ENCODE measurements around the gene TLCD1. TPM values are rescaled to one million over a fixed set of nuclear protein-coding genes. Genes with fewer than 3 reads are reported as not detected.
A peak's percentile ranks its signal among the peaks of the same experiment; 100 is the strongest.

The TLCD1 gene
- total and polyA plus RNA-seq, 4 experiments from 2014 or later: 0.52 to 2.2 (median 1.0) TPM; not detected in 1

DNA sequence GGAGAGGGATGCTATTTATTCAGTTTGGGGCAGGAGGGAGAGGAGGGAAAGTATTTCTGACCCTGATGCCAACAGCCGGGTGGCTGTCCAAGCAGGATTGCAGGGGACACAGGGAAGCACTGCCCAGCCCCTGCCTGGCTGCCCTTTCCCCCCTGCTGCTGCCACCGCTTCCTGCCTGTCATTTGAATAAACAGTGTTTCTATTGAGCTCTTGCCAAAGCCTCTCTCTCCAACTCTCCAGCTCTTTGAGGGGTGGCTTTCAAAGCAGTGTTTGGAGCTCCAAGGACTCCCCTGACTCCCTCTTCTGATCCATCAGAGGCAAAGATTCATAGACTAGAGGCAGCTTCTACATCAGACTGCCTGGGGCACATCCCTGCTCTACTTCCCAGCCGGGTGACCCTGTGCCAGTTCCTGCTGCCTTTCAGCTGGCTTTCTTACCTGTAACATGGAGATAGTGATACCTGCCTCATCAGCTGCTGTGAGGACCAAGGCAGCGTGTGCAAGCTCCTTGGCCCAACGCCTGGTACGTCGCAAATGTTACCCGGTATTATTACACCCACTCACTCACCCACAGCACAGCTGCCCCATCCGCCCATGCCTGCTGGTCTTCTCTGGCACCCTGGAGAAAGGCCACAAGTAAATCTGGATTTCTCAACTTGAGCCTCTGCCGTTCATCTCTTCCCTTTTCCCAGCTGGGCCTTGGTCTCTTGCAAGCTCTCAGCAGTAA lies 23.8 kb downstream of the TLCD1 start:
- no peaks in the 10 kb centered on the region for H3K27me3 ChIP-seq (ENCODE audit: insufficient read depth, low read length)
- peaks cover 0 to 2% (median 1%) of the 10 kb centered on the region in 4 donors for H3K4me1 Mint-ChIP-seq
- H3K9me3 Mint-ChIP-seq: no peaks in the 10 kb centered on the region
- no peaks in the 10 kb centered on the region for H3K9me3 ChIP-seq (ENCODE audit: control insufficient read depth in 1 of 2, low read length in 2 of 2)
- intact Hi-C loops (cut with micrococcal nuclease): no loop called here
- H3K36me3 ChIP-seq (ENCODE audit: insufficient read depth, low read length): peaks cover 62% of the 10 kb centered on the region
- peaks cover 52 to 65% of the 10 kb centered on the region in 2 donors for H3K36me3 Mint-ChIP-seq
- H3K4me3 Mint-ChIP-seq: no peak overlapping the region
- H3K4me1 ChIP-seq (ENCODE audit: insufficient read depth, low read length): no peaks in the 10 kb centered on the region
- ChIA-PET POLR2A (ENCODE audit: partially characterized antibody) (interaction anchor here (1.0 to 2.2 kb wide), 3 partner anchors 9 to 57 kb away, joined by 3 to 14 read pairs (median 3); partner anchors contain the start of genes BLTP2, PROCA1 and RPL23A), CTCF (ENCODE audit: partially characterized antibody) (no interaction called here)
- peak overlapping the region in 1 of 7 donors; percentile 73 for H3K27ac Mint-ChIP-seq
- H3K27me3 Mint-ChIP-seq: no peaks in the 10 kb centered on the region
- DNase-seq: no peak
- no peak overlapping the region for H3K4me3 ChIP-seq (ENCODE audit: low read length in 2 of 2)
- H3K27ac ChIP-seq (ENCODE audit: low read depth, low read length): no peak overlapping the region

DNA sequence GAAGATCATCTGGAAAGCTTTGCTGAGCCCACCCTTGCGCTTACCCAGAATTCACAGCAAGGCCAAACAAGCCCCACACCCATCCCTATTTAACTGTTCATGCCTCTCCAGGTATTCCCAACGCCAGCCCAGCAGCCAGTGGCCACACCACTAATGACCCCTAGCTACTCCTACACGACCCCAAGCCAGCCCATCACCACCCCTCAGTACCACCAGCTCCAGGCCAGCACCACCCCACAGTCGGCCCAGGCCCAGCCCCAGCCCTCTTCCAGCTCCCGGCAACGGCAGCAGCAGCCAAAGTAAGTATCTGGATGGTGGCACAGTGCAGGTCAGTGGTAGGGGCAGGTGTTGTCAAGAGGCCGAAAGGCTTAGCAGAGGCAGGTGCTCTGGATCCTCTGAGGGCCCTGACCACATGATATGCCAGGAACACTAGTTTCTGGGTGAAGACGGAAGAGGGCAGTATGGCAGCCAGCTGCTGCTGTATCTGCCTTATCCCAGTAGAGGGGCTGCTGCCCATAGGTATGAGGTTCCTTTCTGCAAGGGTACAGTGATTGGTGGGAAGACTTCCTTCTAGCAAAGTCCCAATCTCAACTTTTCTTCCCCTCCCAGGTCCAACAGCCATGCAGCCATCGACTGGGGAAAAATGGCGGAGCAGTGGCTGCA lies 25.1 kb downstream of the TLCD1 start:
- no peak overlapping the region for H3K27ac Mint-ChIP-seq
- Histone ChIP-seq H3K36me3 (ENCODE audit: insufficient read depth, low read length) (peaks cover 72% of the 10 kb centered on the region), H3K9me3 (ENCODE audit: control insufficient read depth in 1 of 2, low read length in 2 of 2) (no peaks in the 10 kb centered on the region), H3K4me1 (ENCODE audit: insufficient read depth, low read length) (no peaks in the 10 kb centered on the region), H3K27ac (ENCODE audit: low read depth, low read length) (no peak overlapping the region), H3K27me3 (ENCODE audit: insufficient read depth, low read length) (no peaks in the 10 kb centered on the region), H3K4me3 (ENCODE audit: low read length in 2 of 2) (no peak overlapping the region)
- DNase-seq: no peak
- no peak overlapping the region for H3K4me3 Mint-ChIP-seq
- H3K36me3 Mint-ChIP-seq: peaks cover 60 to 71% of the 10 kb centered on the region in 2 donors
- no peaks in the 10 kb centered on the region for H3K9me3 Mint-ChIP-seq
- ChIA-PET CTCF (ENCODE audit: partially characterized antibody) (no interaction called here), POLR2A (ENCODE audit: partially characterized antibody) (interaction anchor here (1.4 to 2.2 kb wide), 2 partner anchors 10 to 19 kb away, joined by 3 to 14 read pairs; partner anchors contain the start of genes PROCA1 and RPL23A)
- H3K4me1 Mint-ChIP-seq: no peaks in the 10 kb centered on the region
- intact Hi-C loops (cut with micrococcal nuclease): no loop called here
- no peaks in the 10 kb centered on the region for H3K27me3 Mint-ChIP-seq

DNA sequence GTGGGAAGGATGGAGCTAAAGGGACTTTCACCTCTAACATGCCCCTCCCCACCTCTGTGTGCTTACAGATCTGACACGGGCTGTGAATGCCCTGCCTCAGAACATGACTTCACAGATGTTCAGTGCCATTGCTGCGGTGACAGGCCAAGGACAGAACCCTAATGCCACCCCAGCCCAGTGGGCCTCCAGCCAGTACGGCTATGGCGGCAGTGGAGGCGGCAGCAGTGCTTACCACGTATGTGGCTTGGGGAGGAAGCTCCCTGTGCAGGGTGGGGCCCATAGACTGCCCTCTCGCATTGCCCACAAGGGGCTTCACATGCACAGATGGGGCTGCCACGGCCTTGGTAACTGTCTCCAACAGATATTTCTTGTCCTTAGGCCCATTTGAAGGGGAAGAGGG lies 25.8 kb downstream of the TLCD1 start:
- Histone ChIP-seq H3K36me3 (ENCODE audit: insufficient read depth, low read length) (peaks cover 79% of the 10 kb centered on the region), H3K27me3 (ENCODE audit: insufficient read depth, low read length) (no peaks in the 10 kb centered on the region), H3K4me1 (ENCODE audit: insufficient read depth, low read length) (no peaks in the 10 kb centered on the region), H3K4me3 (ENCODE audit: low read length in 2 of 2) (no peak overlapping the region), H3K9me3 (ENCODE audit: control insufficient read depth in 1 of 2, low read length in 2 of 2) (no peaks in the 10 kb centered on the region), H3K27ac (ENCODE audit: low read depth, low read length) (no peak overlapping the region)
- H3K9me3 Mint-ChIP-seq: no peaks in the 10 kb centered on the region
- no peaks in the 10 kb centered on the region for H3K27me3 Mint-ChIP-seq
- H3K36me3 Mint-ChIP-seq: peaks cover 65 to 75% of the 10 kb centered on the region in 2 donors
- intact Hi-C loops (cut with micrococcal nuclease): no loop called here
- peak overlapping the region in 2 of 7 donors; percentile 30 to 47 for H3K27ac Mint-ChIP-seq
- no peak for DNase-seq
- H3K4me1 Mint-ChIP-seq: no peaks in the 10 kb centered on the region
- ChIA-PET CTCF (ENCODE audit: partially characterized antibody) (no interaction called here), POLR2A (ENCODE audit: partially characterized antibody) (no interaction called here)
- H3K4me3 Mint-ChIP-seq: no peak overlapping the region

DNA sequence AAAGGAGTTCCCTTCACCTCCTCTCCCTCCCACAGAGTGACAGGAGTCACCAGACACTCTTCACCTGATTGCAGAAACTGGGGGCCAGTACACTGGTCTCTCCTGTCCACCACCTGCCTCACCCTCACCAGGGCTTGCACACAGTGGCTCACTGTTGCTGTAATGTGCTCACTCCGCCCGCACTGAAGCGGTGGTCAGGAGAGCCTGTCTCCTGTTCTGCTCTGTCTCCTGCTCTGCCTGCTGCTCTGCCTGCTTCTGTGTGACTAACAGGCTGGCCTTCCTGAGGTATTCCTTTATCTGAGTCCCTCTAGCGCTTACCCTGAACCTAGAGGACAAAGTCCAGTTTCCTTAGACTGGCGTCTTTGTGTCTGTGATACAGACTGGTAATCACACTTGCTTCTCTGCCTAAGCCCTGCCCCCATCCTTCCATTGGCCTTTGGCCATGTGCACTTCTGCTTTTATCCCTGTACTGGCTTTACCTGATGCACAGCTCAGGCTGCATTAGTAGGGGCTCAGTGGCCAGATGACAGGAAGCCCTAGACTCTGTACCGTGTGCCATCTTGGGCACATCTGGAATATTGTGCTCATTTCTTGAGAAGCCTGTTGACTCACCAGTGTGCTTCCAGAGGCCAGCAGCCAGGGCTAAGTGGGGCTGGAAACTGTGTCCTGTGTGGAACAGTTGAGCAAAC lies 27.6 kb downstream of the TLCD1 start:
- POLR2A ChIA-PET (ENCODE audit: partially characterized antibody): no interaction called here
- H3K4me3 Mint-ChIP-seq: no peak overlapping the region
- no peaks in the 10 kb centered on the region for H3K4me1 Mint-ChIP-seq
- H3K9me3 Mint-ChIP-seq: no peaks in the 10 kb centered on the region
- Histone ChIP-seq H3K27me3 (ENCODE audit: insufficient read depth, low read length) (no peaks in the 10 kb centered on the region), H3K4me1 (ENCODE audit: insufficient read depth, low read length) (no peaks in the 10 kb centered on the region), H3K4me3 (ENCODE audit: low read length in 2 of 2) (no peak overlapping the region), H3K36me3 (ENCODE audit: insufficient read depth, low read length) (peaks cover 97% of the 10 kb centered on the region), H3K27ac (ENCODE audit: low read depth, low read length) (no peak overlapping the region), H3K9me3 (ENCODE audit: control insufficient read depth in 1 of 2, low read length in 2 of 2) (no peaks in the 10 kb centered on the region)
- peaks cover 76 to 86% of the 10 kb centered on the region in 2 donors for H3K36me3 Mint-ChIP-seq
- no peak for DNase-seq
- CTCF ChIA-PET (ENCODE audit: partially characterized antibody): no interaction called here
- H3K27me3 Mint-ChIP-seq: no peaks in the 10 kb centered on the region
- intact Hi-C loops (cut with micrococcal nuclease): no loop called here
- H3K27ac Mint-ChIP-seq: peak overlapping the region in 1 of 7 donors; percentile 68

- Histone ChIP-seq H3K9me3 (ENCODE audit: control insufficient read depth in 1 of 2, low read length in 2 of 2) (no peaks in the 10 kb centered on the region), H3K27me3 (ENCODE audit: insufficient read depth, low read length) (no peaks in the 10 kb centered on the region), H3K4me1 (ENCODE audit: insufficient read depth, low read length) (no peaks in the 10 kb centered on the region), H3K4me3 (ENCODE audit: low read length in 2 of 2) (no peak overlapping the region), H3K27ac (ENCODE audit: low read depth, low read length) (no peak overlapping the region), H3K36me3 (ENCODE audit: insufficient read depth, low read length) (peaks cover 77% of the 10 kb centered on the region)
- H3K27me3 Mint-ChIP-seq: no peaks in the 10 kb centered on the region
- ChIA-PET POLR2A (ENCODE audit: partially characterized antibody) (interaction anchor here (1.0 kb wide), 2 partner anchors 11 to 32 kb away, joined by 3 to 4 read pairs; partner anchors contain the start of genes SDF2 and SUPT6H), CTCF (ENCODE audit: partially characterized antibody) (interaction anchor here (1.3 kb wide), 1 partner anchor 13 kb away, joined by 3 read pairs; no protein-coding TSS in a partner anchor)
- H3K9me3 Mint-ChIP-seq: no peaks in the 10 kb centered on the region
- intact Hi-C loops (cut with micrococcal nuclease): no loop called here
- no peak overlapping the region for H3K4me3 Mint-ChIP-seq
- DNase-seq: no peak
- no peaks in the 10 kb centered on the region for H3K4me1 Mint-ChIP-seq
- H3K36me3 Mint-ChIP-seq: peaks cover 69 to 80% of the 10 kb centered on the region in 2 donors
- peak overlapping the region in 1 of 7 donors; percentile 53 for H3K27ac Mint-ChIP-seq
Observed at GRCh38 chr17:28693869-28694268, 32.2 kb downstream of the TLCD1 start.

DNA sequence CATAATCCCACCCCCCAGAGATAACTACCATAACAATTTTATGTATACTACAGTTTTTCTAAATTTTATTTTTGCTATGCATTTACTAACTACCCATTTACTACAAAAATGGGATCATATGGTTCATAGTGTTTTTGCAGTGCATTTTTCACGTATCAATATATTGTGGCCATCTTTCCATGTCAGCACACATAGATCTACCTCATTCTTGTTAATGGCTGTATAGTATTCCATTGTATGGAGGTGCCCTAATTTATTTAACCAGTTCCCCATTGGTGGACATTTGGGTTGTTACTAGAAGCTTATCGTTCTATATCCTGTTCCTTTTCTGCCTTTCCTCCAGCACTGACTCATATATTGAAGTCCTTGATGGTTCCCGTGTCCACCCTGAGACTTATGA lies 37.0 kb downstream of the TLCD1 start:
- Mint-ChIP-seq H3K4me1 (peaks cover 0 to 6% (median 0%) of the 10 kb centered on the region in 4 donors), H3K27ac (no peak overlapping the region), H3K27me3 (no peaks in the 10 kb centered on the region), H3K4me3 (no peak overlapping the region), H3K9me3 (no peaks in the 10 kb centered on the region), H3K36me3 (peaks cover 66 to 81% of the 10 kb centered on the region in 2 donors)
- DNase-seq: no peak
- H3K4me1 ChIP-seq (ENCODE audit: insufficient read depth, low read length): no peaks in the 10 kb centered on the region
- intact Hi-C loops (cut with micrococcal nuclease): no loop called here
- POLR2A ChIA-PET (ENCODE audit: partially characterized antibody): interaction anchor here (1.2 to 2.3 kb wide), 2 partner anchors 44 to 45 kb away, joined by 3 to 5 read pairs; partner anchors contain the start of gene BLTP2
- CTCF ChIA-PET (ENCODE audit: partially characterized antibody): no interaction called here
- H3K27ac ChIP-seq (ENCODE audit: low read depth, low read length): no peak overlapping the region
- H3K9me3 ChIP-seq (ENCODE audit: control insufficient read depth in 1 of 2, low read length in 2 of 2): no peaks in the 10 kb centered on the region
- H3K36me3 ChIP-seq (ENCODE audit: insufficient read depth, low read length): peaks cover 77% of the 10 kb centered on the region
- no peak overlapping the region for H3K4me3 ChIP-seq (ENCODE audit: low read length in 2 of 2)
- no peaks in the 10 kb centered on the region for H3K27me3 ChIP-seq (ENCODE audit: insufficient read depth, low read length)

- ChIA-PET POLR2A (ENCODE audit: partially characterized antibody) (interaction anchor here (1.2 to 2.3 kb wide), 2 partner anchors 44 to 45 kb away, joined by 3 to 5 read pairs; partner anchors contain the start of gene BLTP2), CTCF (ENCODE audit: partially characterized antibody) (no interaction called here)
- intact Hi-C loops (cut with micrococcal nuclease): no loop called here
- Mint-ChIP-seq H3K27ac (peak overlapping the region in 1 of 7 donors; percentile 26), H3K4me3 (no peak overlapping the region), H3K4me1 (peaks cover 0 to 6% (median 0%) of the 10 kb centered on the region in 4 donors), H3K9me3 (no peaks in the 10 kb centered on the region), H3K36me3 (peaks cover 64 to 79% of the 10 kb centered on the region in 2 donors), H3K27me3 (no peaks in the 10 kb centered on the region)
- Histone ChIP-seq H3K27ac (ENCODE audit: low read depth, low read length) (no peak overlapping the region), H3K36me3 (ENCODE audit: insufficient read depth, low read length) (peaks cover 75% of the 10 kb centered on the region), H3K27me3 (ENCODE audit: insufficient read depth, low read length) (no peaks in the 10 kb centered on the region), H3K4me3 (ENCODE audit: low read length in 2 of 2) (no peak overlapping the region), H3K9me3 (ENCODE audit: control insufficient read depth in 1 of 2, low read length in 2 of 2) (no peaks in the 10 kb centered on the region), H3K4me1 (ENCODE audit: insufficient read depth, low read length) (no peaks in the 10 kb centered on the region)
- DNase-seq: no peak
Observed at GRCh38 chr17:28688481-28688880, 37.6 kb downstream of the TLCD1 start.
